ENCODE measurements around the gene GTF3A.

Gene GTF3A

GRCh38 chr13:27406178-27406939 is 18.1 kb upstream of the GTF3A start:
- peak; percentile 59 for DNase-seq

GRCh38 chr13:27408074-27408473 is 16.3 kb upstream of the GTF3A start:
- DNase-seq, result no peak

- no peak for DNase-seq
Measured at GRCh38 chr13:27409013-27409412, 15.4 kb upstream of the GTF3A start.

GRCh38 chr13:27411341-27411740 is 13.1 kb upstream of the GTF3A start:
- DNase-seq, result no peak

GRCh38 chr13:27415116-27415515 is 9.3 kb upstream of the GTF3A start:
- no peak for DNase-seq

GRCh38 chr13:27419328-27419727 is 5.1 kb upstream of the GTF3A start:
- DNase-seq, result no peak

GRCh38 chr13:27421101-27421871 is 3.1 kb upstream of the GTF3A start:
- no peak for DNase-seq

GRCh38 chr13:27423333-27423732 is 1.1 kb upstream of the GTF3A start:
- DNase-seq, result no peak

- no peak for DNase-seq
Measured at GRCh38 chr13:27425158-27425917, 919 bp downstream of the GTF3A start.

GRCh38 chr13:27425918-27426630 is 1.7 kb downstream of the GTF3A start:
- DNase-seq, result peak; percentile 83

- DNase-seq, result no peak
Measured at GRCh38 chr13:27427641-27428040, 3.2 kb downstream of the GTF3A start.

GRCh38 chr13:27428160-27428559 is 3.7 kb downstream of the GTF3A start:
- DNase-seq, result no peak

- DNase-seq, result no peak
Measured at GRCh38 chr13:27432180-27432579, 7.8 kb downstream of the GTF3A start.

GRCh38 chr13:27432611-27433210 is 8.3 kb downstream of the GTF3A start:
- DNase-seq, result no peak

GRCh38 chr13:27437126-27437525 is 12.7 kb downstream of the GTF3A start:
- DNase-seq, result no peak

GRCh38 chr13:27440408-27440807 is 16.0 kb downstream of the GTF3A start:
- no peak for DNase-seq

- no peak for DNase-seq
Measured at GRCh38 chr13:27442071-27442647, 17.7 kb downstream of the GTF3A start.

GRCh38 chr13:27442797-27443196 is 18.4 kb downstream of the GTF3A start:
- no peak for DNase-seq

- DNase-seq, result peak; percentile 29
Measured at GRCh38 chr13:27446986-27447583, 22.7 kb downstream of the GTF3A start.

GRCh38 chr13:27448308-27448707 is 23.9 kb downstream of the GTF3A start:
- no peak for DNase-seq

GRCh38 chr13:27449081-27449603 is 24.7 kb downstream of the GTF3A start:
- no peak for DNase-seq

Measured in RPMI8226 (cell line).